Measurements from ENCODE around the gene CEP89. TPM values are rescaled to one million over a fixed set of nuclear protein-coding genes. Genes with fewer than 3 reads are reported as not detected.

CEP89 gene
- total RNA-seq, 1 experiment from 2014 or later, result 27.6 TPM

DNA sequence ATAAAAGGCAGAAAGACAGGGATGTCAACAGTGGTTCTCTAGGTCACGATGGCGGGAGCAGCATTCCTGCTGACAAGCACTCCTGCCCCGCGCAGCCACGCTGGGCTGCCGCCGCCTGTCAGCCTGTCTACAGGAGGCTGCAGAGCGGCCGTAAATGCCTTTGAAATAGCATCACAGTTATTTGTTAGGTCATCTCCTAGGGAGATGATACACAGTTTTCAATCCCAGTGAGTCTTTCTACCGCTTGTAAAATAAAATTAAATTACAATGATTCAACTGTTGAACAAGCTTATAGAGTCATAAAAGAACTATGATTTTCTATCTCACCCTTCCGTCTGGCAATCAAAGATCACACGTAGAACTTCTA, 94.9 kb downstream of the CEP89 start:
- no peak overlapping the region for H3K27ac ChIP-seq (ENCODE audit: low read depth, low read length)
- BruUV-seq (replicated peaks), result no TSS peak

More for the DNA sequence above, 94.9 kb downstream of the CEP89 start:
- no peaks in the 10 kb centered on the region for H3K79me2 ChIP-seq (ENCODE audit: insufficient read depth, low read length)
- no peak for DNase-seq (ENCODE audit: low read depth, low spot score)
- TF ChIP-seq, protein P1, sequence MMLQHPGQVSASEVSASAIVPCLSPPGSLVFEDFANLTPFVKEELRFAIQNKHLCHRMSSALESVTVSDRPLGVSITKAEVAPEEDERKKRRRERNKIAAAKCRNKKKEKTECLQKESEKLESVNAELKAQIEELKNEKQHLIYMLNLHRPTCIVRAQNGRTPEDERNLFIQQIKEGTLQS (IDR thresholded peaks at IDR 0.05), result no peak
- TF ChIP-seq ZFX (IDR thresholded peaks at IDR 0.05), result no peak
- TF ChIP-seq TCF7L2 (IDR thresholded peaks at IDR 0.05; ENCODE audit: borderline replicate concordance, extremely low read depth, insufficient read depth, insufficient read length), result no peak
- TF ChIP-seq EGR1 (IDR thresholded peaks at IDR 0.05; ENCODE audit: low read depth), result no peak
- no peak for TF ChIP-seq EZH2phosphoT487 (IDR thresholded peaks at IDR 0.05; ENCODE audit: borderline replicate concordance)
- no peak for TF ChIP-seq MAX (IDR thresholded peaks at IDR 0.05)
- no peak for TF ChIP-seq POLR2AphosphoS5 (IDR thresholded peaks at IDR 0.05; ENCODE audit: low read depth, low read length)
- no peak for TF ChIP-seq EZH2 (IDR thresholded peaks at IDR 0.05)
- TF ChIP-seq ZBTB33 (IDR thresholded peaks at IDR 0.05; ENCODE audit: extremely low read depth, insufficient replicate concordance, low read length), result no peak
- no peak for TF ChIP-seq SIN3A (IDR thresholded peaks at IDR 0.05; ENCODE audit: low read depth)
- TF ChIP-seq FOSL1 (IDR thresholded peaks at IDR 0.05; ENCODE audit: low read depth), result no peak
- no peak for TF ChIP-seq YY1 (IDR thresholded peaks at IDR 0.05; ENCODE audit: extremely low read depth, insufficient replicate concordance, low read depth, low read length)
- no peak for TF ChIP-seq SRF (IDR thresholded peaks at IDR 0.05; ENCODE audit: low read depth)
- TF ChIP-seq REST (IDR thresholded peaks at IDR 0.05; ENCODE audit: low read depth), result no peak
- no peak for TF ChIP-seq RAD21 (IDR thresholded peaks at IDR 0.05; ENCODE audit: low read depth)
- intact Hi-C loops (cut with micrococcal nuclease), result no loop called here
- H4K20me1 ChIP-seq (ENCODE audit: insufficient read depth), result no peaks in the 10 kb centered on the region
- ChIA-PET CTCF (no interaction called here), RAD21 (ENCODE audit: low non-redundant PET in 1 of 2, low total read pairs in 2 of 2, uncharacterized antibody in 2 of 2, unreplicated experiment in 2 of 2) (no interaction called here), POLR2A (no interaction called here)
- H3K4me1 ChIP-seq (ENCODE audit: control insufficient read depth in 1 of 2, insufficient read depth in 2 of 2, low read length in 2 of 2), result no peaks in the 10 kb centered on the region
- H3K4me2 ChIP-seq (ENCODE audit: low read length), result no peak overlapping the region
- H3K9me2 ChIP-seq (ENCODE audit: insufficient read depth), result no peaks in the 10 kb centered on the region
- no peaks in the 10 kb centered on the region for H3K9me3 ChIP-seq (ENCODE audit: control insufficient read depth in 1 of 2, insufficient read depth in 1 of 2, low read depth in 1 of 2, low read length in 2 of 2)
- no peaks in the 10 kb centered on the region for H3K36me3 ChIP-seq (ENCODE audit: control insufficient read depth in 1 of 2, insufficient read depth in 2 of 2, low read length in 2 of 2)
- no peak overlapping the region for H3K4me3 ChIP-seq (replicated peaks in 1 of 2; ENCODE audit: low read depth in 1 of 2, low read length in 2 of 2)
- no peak for ATAC-seq
- H3K27me3 ChIP-seq (ENCODE audit: insufficient read depth, low read length), result no peaks in the 10 kb centered on the region
- H3K9ac ChIP-seq (ENCODE audit: low read length), result no peak overlapping the region
- no peak overlapping the region for H2AFZ ChIP-seq (ENCODE audit: low read depth, low read length, poor library complexity, severe bottlenecking)

Data from HCT116 (cell line).